Amniotic epithelial cell (primary cell): ENCODE results near the gene HNRNPM.
"Not testable (repeated sequence)": the region's sequence is repeated elsewhere in the genome, so short reads cannot be mapped to it uniquely, and the experiment has no call there.

Source experiments
- DNase-seq: peaks from one replicate; pipeline ENCODE4 v3.0.0-alpha.2; 2010; ENCODE audit warnings: low read depth

Gene HNRNPM

GRCh38 chr19:8426283-8426682 is 18.5 kb upstream of the HNRNPM start:
- DNase-seq = no peak

GRCh38 chr19:8429044-8429443 is 15.7 kb upstream of the HNRNPM start:
- DNase-seq = no peak

- DNase-seq = no peak
Observed at GRCh38 chr19:8429826-8430225, 14.9 kb upstream of the HNRNPM start.

- no peak for DNase-seq
Observed at GRCh38 chr19:8430650-8431049, 14.1 kb upstream of the HNRNPM start.

- no peak for DNase-seq
Observed at GRCh38 chr19:8438236-8438635, 6.5 kb upstream of the HNRNPM start.

GRCh38 chr19:8441725-8442544 is 2.8 kb upstream of the HNRNPM start:
- no peak for DNase-seq

- DNase-seq = not testable (repeated sequence)
Observed at GRCh38 chr19:8444140-8444676, 567 bp upstream of the HNRNPM start.

- peak; percentile 30 for DNase-seq
Observed at GRCh38 chr19:8445488-8446001, 770 bp downstream of the HNRNPM start.

- DNase-seq = no peak
Observed at GRCh38 chr19:8446061-8446709, 1.4 kb downstream of the HNRNPM start.

- no peak for DNase-seq
Observed at GRCh38 chr19:8449830-8450229, 5.1 kb downstream of the HNRNPM start.

GRCh38 chr19:8451377-8451776 is 6.6 kb downstream of the HNRNPM start:
- DNase-seq = no peak

- peak; percentile 88 for DNase-seq
Observed at GRCh38 chr19:8451885-8452284, 7.1 kb downstream of the HNRNPM start.

- no peak for DNase-seq
Observed at GRCh38 chr19:8452446-8453123, 7.8 kb downstream of the HNRNPM start.

- no peak for DNase-seq
Observed at GRCh38 chr19:8453616-8454015, 8.8 kb downstream of the HNRNPM start.

GRCh38 chr19:8454218-8454617 is 9.4 kb downstream of the HNRNPM start:
- DNase-seq = no peak

GRCh38 chr19:8455018-8455417 is 10.2 kb downstream of the HNRNPM start:
- no peak for DNase-seq

GRCh38 chr19:8456064-8456463 is 11.3 kb downstream of the HNRNPM start:
- DNase-seq = no peak

GRCh38 chr19:8457209-8457608 is 12.4 kb downstream of the HNRNPM start:
- DNase-seq = no peak

GRCh38 chr19:8457827-8458226 is 13.1 kb downstream of the HNRNPM start:
- DNase-seq = no peak

GRCh38 chr19:8458380-8458779 is 13.6 kb downstream of the HNRNPM start:
- no peak for DNase-seq

- peak; percentile 36 for DNase-seq
Observed at GRCh38 chr19:8459095-8459494, 14.3 kb downstream of the HNRNPM start.

- DNase-seq = peak; percentile 69
Observed at GRCh38 chr19:8459520-8460270, 14.9 kb downstream of the HNRNPM start.
